SU-DHL-6 (cell line): ENCODE results near the gene CHD3.

ENCODE experiments used
- H2AFZ ChIP-seq: fragments of 200-600 bp; sonication (generic); 2 replicates; pipeline ENCODE4 v1.6.1; 2014; ENCODE audit warnings: low read depth, mild to moderate bottlenecking, moderate library complexity, mixed read lengths, antibody characterized with exemption, low read length; ENCODE audit not compliant: severe bottlenecking
- H3F3A ChIP-seq: fragments of 200-600 bp; shearing (Covaris generic); 2 replicates; pipeline ENCODE4 v1.6.0; 2016; ENCODE audit warnings: antibody characterized with exemption, mild to moderate bottlenecking; ENCODE audit not compliant: insufficient read depth
- H3K27ac ChIP-seq: fragments of 200-600 bp; sonication (generic); 2 replicates; pipeline ENCODE4 v1.5.1; 2016; ENCODE audit warnings: low read depth, mild to moderate bottlenecking, low read length, moderate library complexity, mixed read lengths
- H3K27me3 ChIP-seq: fragments of 200-600 bp; sonication (generic), shearing (Covaris generic); 2 replicates; pipeline ENCODE4 v1.6.0; 2014; ENCODE audit warnings: mild to moderate bottlenecking, low read length
- H3K36me3 ChIP-seq: fragments of 200-600 bp; sonication (generic); 2 replicates; pipeline ENCODE4 v1.6.1; 2014; ENCODE audit warnings: mild to moderate bottlenecking, low read length, mixed read lengths
- H3K4me2 ChIP-seq: fragments of 300-600, 200-600 bp; shearing (Covaris generic), sonication (generic); 2 replicates; pipeline ENCODE4 v1.6.0; 2014; ENCODE audit warnings: low read length, low read depth, mild to moderate bottlenecking; ENCODE audit not compliant: poor library complexity, severe bottlenecking
- H3K4me3 ChIP-seq: fragments of 200-600 bp; sonication (generic); 2 replicates; pipeline ENCODE4 v1.5.1; 2014; ENCODE audit warnings: antibody characterized with exemption, low read length, mild to moderate bottlenecking, mixed read lengths; ENCODE audit not compliant: insufficient read depth, poor library complexity, severe bottlenecking
- H3K79me2 ChIP-seq: fragments of 200-600 bp; sonication (generic); 2 replicates; pipeline ENCODE4 v1.6.1; 2014; ENCODE audit warnings: mild to moderate bottlenecking, low read length, moderate library complexity; ENCODE audit not compliant: insufficient read depth
- H3K9ac ChIP-seq: fragments of 200-600 bp; sonication (generic); 2 replicates; pipeline ENCODE4 v1.7.0; 2014; ENCODE audit warnings: mild to moderate bottlenecking, low read length
- H3K9me2 ChIP-seq: fragments of 200-600 bp; sonication (generic); replicated peaks from 2 replicates; pipeline ENCODE4 v1.6.1; 2014; ENCODE audit warnings: low read length; ENCODE audit not compliant: insufficient read depth
- H3K9me3 ChIP-seq: fragments of 200-600 bp; sonication (generic); 2 replicates; pipeline ENCODE4 v1.6.1; 2014; ENCODE audit warnings: low read length, mixed read lengths; ENCODE audit not compliant: insufficient read depth
- H4K20me1 ChIP-seq: fragments of 200-600 bp; sonication (generic); 2 replicates; pipeline ENCODE4 v1.6.1; 2014; ENCODE audit warnings: low read depth, mild to moderate bottlenecking, antibody characterized with exemption, low read length, moderate library complexity, mixed read lengths
- EZH2phosphoT487 ChIP-seq: fragments of 200-600 bp; sonication (generic), shearing (Covaris generic); conservative IDR thresholded peaks from 2 replicates; pipeline ENCODE4 v1.6.1; 2018; ENCODE audit warnings: mild to moderate bottlenecking, antibody characterized with exemption, low read length, moderate library complexity, mixed read lengths
- TF ChIP-seq, protein P1 (sequence below): fragments of 200-600 bp; sonication (generic); IDR thresholded peaks from one replicate; pipeline ENCODE4 v1.5.1; 2017; ENCODE audit warnings: antibody characterized with exemption, mild to moderate bottlenecking, low read length, moderate library complexity; ENCODE audit not compliant: insufficient read depth, poor library complexity, severe bottlenecking

CHD3 gene

DNA sequence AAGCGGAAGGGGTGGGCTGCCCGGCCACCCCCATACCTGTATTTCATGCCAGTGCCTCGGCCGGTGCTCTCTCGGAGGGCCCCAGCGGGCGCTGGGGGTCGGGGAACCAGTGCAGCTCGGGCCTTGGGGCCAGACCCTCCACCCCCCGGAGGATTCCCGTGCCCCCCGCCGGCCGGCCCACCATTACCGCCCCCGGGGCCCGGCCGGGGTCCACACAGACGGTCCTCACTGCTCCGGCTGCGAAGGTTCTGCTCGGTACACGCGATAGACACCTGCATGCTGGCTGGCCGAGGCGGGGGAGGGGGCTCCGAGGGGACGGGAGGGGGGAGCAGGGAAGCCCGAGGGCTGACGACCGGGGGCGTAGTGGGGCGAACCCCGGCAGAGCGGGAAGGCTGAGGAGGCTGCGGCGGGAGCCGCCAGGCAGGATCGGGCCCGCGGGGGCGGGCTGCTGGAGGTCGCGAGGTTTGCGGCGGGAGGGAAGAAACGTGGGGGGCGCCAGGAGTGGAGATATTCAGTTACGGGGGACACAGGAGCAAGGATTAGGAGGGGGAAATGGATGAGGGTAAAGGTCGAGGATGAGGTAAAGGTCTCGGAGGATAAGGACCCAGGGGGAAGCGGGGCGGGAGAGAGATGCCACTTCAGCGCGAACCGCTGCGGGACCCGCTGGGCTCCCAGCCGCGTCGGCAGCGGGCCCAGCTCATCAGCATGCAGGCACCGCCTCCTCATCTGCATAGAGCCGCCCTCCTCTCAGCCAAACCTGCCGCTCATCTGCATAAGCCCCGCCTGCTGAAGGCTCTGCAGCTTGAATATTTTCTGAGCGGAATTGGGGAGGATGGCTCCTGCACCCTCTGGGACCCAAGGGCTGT is 40.8 kb downstream of the CHD3 start, which contains the start of gene KCNAB3:
KCNAB3 (minus strand) TSS at position 699 of the 866 bp plus-strand sequence; CDS start at position 278, 421 bp downstream.
- H4K20me1 ChIP-seq, result 0 out of 2 replicates have a peak, but pooled peaks cover 3% of the 10 kb centered on the region
- H3K36me3 ChIP-seq, result no peaks in the 10 kb centered on the region
- peak within 1 kb of the TSS; percentile 68 for H3K4me2 ChIP-seq
- H3K9me3 ChIP-seq, result no peaks in the 10 kb centered on the region
- H3K27me3 ChIP-seq, result no peaks in the 10 kb centered on the region
- peak within 1 kb of the TSS; percentile 89; the same call in 1 of the 2 replicates for H3K9ac ChIP-seq
- H3K27ac ChIP-seq, result no peak within 1 kb of the TSS
- H2AFZ ChIP-seq, result no peak within 1 kb of the TSS
- H3K79me2 ChIP-seq, result peaks cover 31% of the 10 kb centered on the region
- no peaks in the 10 kb centered on the region for H3F3A ChIP-seq
- H3K4me3 ChIP-seq, result peak within 1 kb of the TSS; percentile 9
- no peak for TF ChIP-seq EZH2phosphoT487
- TF ChIP-seq, protein P1, sequence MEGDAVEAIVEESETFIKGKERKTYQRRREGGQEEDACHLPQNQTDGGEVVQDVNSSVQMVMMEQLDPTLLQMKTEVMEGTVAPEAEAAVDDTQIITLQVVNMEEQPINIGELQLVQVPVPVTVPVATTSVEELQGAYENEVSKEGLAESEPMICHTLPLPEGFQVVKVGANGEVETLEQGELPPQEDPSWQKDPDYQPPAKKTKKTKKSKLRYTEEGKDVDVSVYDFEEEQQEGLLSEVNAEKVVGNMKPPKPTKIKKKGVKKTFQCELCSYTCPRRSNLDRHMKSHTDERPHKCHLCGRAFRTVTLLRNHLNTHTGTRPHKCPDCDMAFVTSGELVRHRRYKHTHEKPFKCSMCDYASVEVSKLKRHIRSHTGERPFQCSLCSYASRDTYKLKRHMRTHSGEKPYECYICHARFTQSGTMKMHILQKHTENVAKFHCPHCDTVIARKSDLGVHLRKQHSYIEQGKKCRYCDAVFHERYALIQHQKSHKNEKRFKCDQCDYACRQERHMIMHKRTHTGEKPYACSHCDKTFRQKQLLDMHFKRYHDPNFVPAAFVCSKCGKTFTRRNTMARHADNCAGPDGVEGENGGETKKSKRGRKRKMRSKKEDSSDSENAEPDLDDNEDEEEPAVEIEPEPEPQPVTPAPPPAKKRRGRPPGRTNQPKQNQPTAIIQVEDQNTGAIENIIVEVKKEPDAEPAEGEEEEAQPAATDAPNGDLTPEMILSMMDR, result no peak
- no peaks in the 10 kb centered on the region for H3K9me2 ChIP-seq

DNA sequence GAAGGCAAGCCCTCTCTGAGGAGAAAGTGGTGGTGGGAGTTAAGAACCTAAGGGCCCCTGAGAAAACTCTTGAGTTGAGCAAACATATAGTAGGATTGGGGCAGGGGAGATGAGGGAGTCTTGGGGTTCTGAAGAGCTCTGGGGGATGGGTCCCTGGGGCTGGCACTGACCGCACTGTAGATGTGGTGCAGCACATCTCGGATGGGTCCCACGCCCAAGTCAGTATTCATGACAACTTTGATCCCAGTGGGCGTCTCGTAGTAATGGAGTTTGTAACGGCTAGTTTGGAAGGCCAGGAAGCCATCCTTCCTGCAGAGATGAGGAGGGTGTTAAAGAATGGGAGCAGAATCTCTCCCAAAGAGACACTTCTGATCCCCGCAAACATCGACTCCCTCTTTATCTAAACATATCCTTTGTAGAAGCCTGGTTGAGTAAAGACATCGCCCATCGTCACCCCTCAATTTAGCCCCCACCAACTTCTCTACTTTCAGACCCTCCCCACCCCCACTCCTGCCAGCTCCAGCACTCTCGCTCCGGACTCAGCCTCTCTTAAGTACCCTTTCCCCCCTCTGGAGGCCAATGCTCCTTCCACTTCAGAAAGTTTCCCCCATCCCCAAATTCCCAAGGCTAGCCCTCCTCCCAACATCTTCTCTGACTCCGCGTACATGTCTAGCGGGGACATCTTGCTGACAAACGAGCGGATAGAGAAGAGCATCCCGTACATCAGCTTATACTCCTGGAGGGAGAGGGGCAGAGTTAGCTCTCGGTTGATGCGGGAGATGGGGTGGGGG is 42.4 kb downstream of the CHD3 start:
- H3K4me3 ChIP-seq, result peak overlapping the region; percentile 89
- H3K79me2 ChIP-seq, result peaks cover 33% of the 10 kb centered on the region
- no peaks in the 10 kb centered on the region for H3K36me3 ChIP-seq
- no peaks in the 10 kb centered on the region for H3K9me3 ChIP-seq
- no peak for TF ChIP-seq EZH2phosphoT487
- TF ChIP-seq, protein P1, result no peak
- no peaks in the 10 kb centered on the region for H3K27me3 ChIP-seq
- H3K4me2 ChIP-seq, result peak overlapping the region; percentile 68
- peak overlapping the region; percentile 18 for H3K27ac ChIP-seq
- no peaks in the 10 kb centered on the region for H3K9me2 ChIP-seq
- peak overlapping the region; percentile 84 for H2AFZ ChIP-seq
- H3K9ac ChIP-seq, result peak overlapping the region; percentile 89
- H3F3A ChIP-seq, result no peaks in the 10 kb centered on the region
- 0 out of 2 replicates have a peak, but pooled peaks cover 3% of the 10 kb centered on the region for H4K20me1 ChIP-seq

DNA sequence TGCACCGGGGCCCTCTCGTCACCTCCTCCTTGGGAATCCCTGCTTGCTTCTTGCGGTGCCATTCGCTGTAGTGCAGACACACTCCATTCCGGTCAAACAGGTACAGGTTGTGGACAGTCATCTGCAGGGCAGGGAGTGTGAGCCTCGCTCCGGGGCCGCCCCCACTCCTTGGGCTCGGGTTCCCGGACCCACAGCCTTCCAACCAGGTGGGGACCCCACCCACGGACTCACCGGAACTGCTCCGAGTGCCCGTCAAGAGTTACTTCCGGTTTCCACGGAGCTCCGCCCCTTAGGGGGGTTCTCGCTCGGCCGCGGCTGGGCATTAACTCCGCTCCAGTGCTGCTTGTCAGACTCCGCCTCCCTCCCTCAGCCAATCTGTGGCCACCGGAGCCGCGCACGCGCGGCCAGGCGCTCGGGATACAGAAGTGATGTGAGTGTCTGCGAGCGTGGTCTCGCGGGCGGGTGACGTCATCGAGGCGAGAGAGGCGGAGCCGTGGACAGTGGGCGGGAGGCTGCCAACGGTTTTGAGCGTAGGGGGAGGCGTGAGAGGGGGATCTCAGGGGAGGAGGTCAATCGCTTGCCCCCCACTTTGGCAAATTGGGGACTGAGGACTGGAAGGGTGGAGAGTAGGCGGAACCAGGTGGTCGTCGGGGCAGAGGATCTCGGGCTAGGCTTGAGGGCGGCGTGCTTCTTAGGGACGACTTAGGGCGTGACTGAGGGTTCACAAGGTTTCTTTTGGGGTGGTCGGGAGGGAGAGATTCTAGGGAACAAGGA is 43.3 kb downstream of the CHD3 start, which contains the start of the genes CNTROB and TRAPPC1:
CNTROB (plus strand) TSS at position 498 of the 774 bp plus-strand sequence. CDS start 874 bp downstream, outside the sequence.
TRAPPC1 (minus strand) TSS at position 238 of the 774 bp plus-strand sequence; CDS start at position 121, 117 bp downstream.
- peak within 1 kb of the TSS; percentile 89 for H3K9ac ChIP-seq
- H3K4me3 ChIP-seq, result peak within 1 kb of the TSS; percentile 89
- no peak for TF ChIP-seq EZH2phosphoT487
- TF ChIP-seq, protein P1, result no peak
- H3F3A ChIP-seq, result no peaks in the 10 kb centered on the region
- no peaks in the 10 kb centered on the region for H3K36me3 ChIP-seq
- H2AFZ ChIP-seq, result peak within 1 kb of the TSS; percentile 84
- peaks cover 33% of the 10 kb centered on the region for H3K79me2 ChIP-seq
- H3K9me3 ChIP-seq, result no peaks in the 10 kb centered on the region
- no peaks in the 10 kb centered on the region for H3K27me3 ChIP-seq
- H3K4me2 ChIP-seq, result peak within 1 kb of the TSS; percentile 87
- peak within 1 kb of the TSS; percentile 61 for H3K27ac ChIP-seq
- no peaks in the 10 kb centered on the region for H3K9me2 ChIP-seq
- H4K20me1 ChIP-seq, result 0 out of 2 replicates have a peak, but pooled peaks cover 3% of the 10 kb centered on the region
